Type B pancreatic cell (in vitro differentiated cells): ENCODE measurements around the gene SLC2A13. TPM values are rescaled to one million over a fixed set of nuclear protein-coding genes. Genes with fewer than 3 reads are reported as not detected.
A peak's percentile ranks its signal among the peaks of the same experiment; 100 is the strongest.

Experiments
- DNase-seq: peaks from one replicate; pipeline ENCODE4 v3.0.0; 2021; ENCODE audit warnings: mixed read lengths; ENCODE audit not compliant: unreplicated experiment; ENCODE audit errors: extremely low spot score
- H3K27ac Mint-ChIP-seq: 2 replicates; pipeline ENCODE4 v1.8.0; 2021; ENCODE audit warnings: mild to moderate bottlenecking, mixed read lengths
- H3K27me3 Mint-ChIP-seq: 2 replicates; pipeline ENCODE4 v1.8.0; 2021; ENCODE audit warnings: mixed read lengths
- H3K36me3 Mint-ChIP-seq: 2 replicates; pipeline ENCODE4 v1.8.0; 2021; ENCODE audit warnings: mixed read lengths
- H3K4me1 Mint-ChIP-seq: one replicate; pipeline ENCODE4 v1.8.0; 2021; ENCODE audit warnings: mixed read lengths; ENCODE audit not compliant: unreplicated experiment
- H3K4me3 Mint-ChIP-seq: 2 replicates; pipeline ENCODE4 v1.8.0; 2021; ENCODE audit warnings: mild to moderate bottlenecking, mixed read lengths
- H3K9me3 Mint-ChIP-seq: 2 replicates; pipeline ENCODE4 v1.8.0; 2021; ENCODE audit warnings: mixed read lengths
- CTCF ChIP-seq: fragments of 200-600 bp; sonication (generic); conservative IDR thresholded peaks from 2 replicates; pipeline ENCODE4 v1.5.0; 2021; ENCODE audit warnings: antibody characterized with exemption, mild to moderate bottlenecking
- total RNA-seq: library from RNA; stranded (reverse); gene quantifications from 2 replicates; pipeline ENCODE4 v1.2.1, GENCODE V29; 2021; ENCODE audit warnings: low replicate concordance

The SLC2A13 gene
- total RNA-seq, 1 donor from 2014 or later: 7.1 TPM

GRCh38 chr12:40038619-40039018 lies 67.3 kb downstream of the SLC2A13 start:
- Mint-ChIP-seq H3K4me3 (no peak overlapping the region), H3K4me1 (peaks cover 12% of the 10 kb centered on the region), H3K9me3 (no peaks in the 10 kb centered on the region), H3K36me3 (no peaks in the 10 kb centered on the region), H3K27me3 (no peaks in the 10 kb centered on the region), H3K27ac (no peak overlapping the region)
- TF ChIP-seq CTCF: no peak
- no peak for DNase-seq

- Mint-ChIP-seq H3K4me3 (no peak overlapping the region), H3K27ac (no peak overlapping the region), H3K4me1 (peaks cover 21% of the 10 kb centered on the region), H3K9me3 (no peaks in the 10 kb centered on the region), H3K27me3 (no peaks in the 10 kb centered on the region), H3K36me3 (no peaks in the 10 kb centered on the region)
- no peak for TF ChIP-seq CTCF
- no peak for DNase-seq
Measured at GRCh38 chr12:40034712-40035111, 71.2 kb downstream of the SLC2A13 start.

GRCh38 chr12:40034156-40034555 lies 71.7 kb downstream of the SLC2A13 start:
- no peaks in the 10 kb centered on the region for H3K9me3 Mint-ChIP-seq
- peak overlapping the region; percentile 25 for H3K27ac Mint-ChIP-seq
- no peaks in the 10 kb centered on the region for H3K36me3 Mint-ChIP-seq
- DNase-seq: no peak
- H3K4me3 Mint-ChIP-seq: no peak overlapping the region
- no peaks in the 10 kb centered on the region for H3K27me3 Mint-ChIP-seq
- H3K4me1 Mint-ChIP-seq: peaks cover 21% of the 10 kb centered on the region
- TF ChIP-seq CTCF: no peak

- Mint-ChIP-seq H3K27ac (no peak overlapping the region), H3K36me3 (no peaks in the 10 kb centered on the region), H3K4me3 (no peak overlapping the region), H3K27me3 (no peaks in the 10 kb centered on the region), H3K4me1 (peaks cover 21% of the 10 kb centered on the region), H3K9me3 (no peaks in the 10 kb centered on the region)
- no peak for DNase-seq
- no peak for TF ChIP-seq CTCF
Measured at GRCh38 chr12:40033242-40033630, 72.6 kb downstream of the SLC2A13 start.

- Mint-ChIP-seq H3K9me3 (no peaks in the 10 kb centered on the region), H3K27ac (peak overlapping the region; percentile 63), H3K27me3 (no peaks in the 10 kb centered on the region), H3K4me3 (peak overlapping the region; percentile 42), H3K4me1 (peaks cover 21% of the 10 kb centered on the region), H3K36me3 (peaks cover under 1% of the 10 kb centered on the region)
- DNase-seq: no peak
- TF ChIP-seq CTCF: no peak
Measured at GRCh38 chr12:40032433-40033241, 73.2 kb downstream of the SLC2A13 start.
